ENCODE results near the gene PLCB1.

DNA sequence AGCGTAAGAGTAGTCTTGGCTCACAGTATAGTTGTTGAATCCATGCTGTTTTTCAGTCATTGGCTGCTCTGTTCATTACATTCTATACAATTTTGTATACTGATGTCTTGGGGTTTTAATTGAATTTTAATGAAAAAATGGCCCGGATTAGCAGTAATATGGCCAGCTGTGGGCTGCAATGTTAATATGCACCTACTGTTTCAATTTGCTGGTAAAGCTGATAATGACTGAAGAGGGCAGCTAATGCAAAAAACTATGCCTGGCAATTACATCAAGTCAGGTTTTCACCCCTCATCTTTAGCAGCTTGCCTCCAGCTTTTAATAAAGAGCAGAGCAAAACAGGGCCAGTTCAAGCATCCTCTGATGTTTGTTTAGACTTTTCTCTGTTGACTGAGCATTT is 394.5 kb downstream of the PLCB1 start:
- TF ChIP-seq CTCF (optimal IDR thresholded peaks at IDR 0.05 in 1 of 3, IDR thresholded peaks at IDR 0.05 in 1 of 3, conservative IDR thresholded peaks at IDR 0.05 in 1 of 3; ENCODE audit: extremely low read depth in 1 of 3, insufficient read depth in 2 of 3, low read length in 3 of 3) (no peak), EZH2 (IDR thresholded peaks at IDR 0.05; ENCODE audit: low read length) (no peak)

Data from keratinocyte (primary cell).